Activated naive CD8-positive, alpha-beta T cell (primary cell): ENCODE data around the gene TUBGCP5.

Experiments
- H3K27ac Mint-ChIP-seq: one replicate; pipeline ENCODE4 v1.8.0; 2021; ENCODE audit warnings: mixed read lengths
- H3K27me3 Mint-ChIP-seq: one replicate; pipeline ENCODE4 v1.8.0; 2021; ENCODE audit warnings: mixed read lengths
- H3K36me3 Mint-ChIP-seq: one replicate; pipeline ENCODE4 v1.8.0; 2021; ENCODE audit warnings: mixed read lengths
- H3K4me1 Mint-ChIP-seq: one replicate; pipeline ENCODE4 v1.8.0; 2021; ENCODE audit warnings: low read depth, mixed read lengths
- H3K4me3 Mint-ChIP-seq: one replicate; pipeline ENCODE4 v1.8.0; 2021; ENCODE audit warnings: mild to moderate bottlenecking, mixed read lengths
- H3K9me3 Mint-ChIP-seq: one replicate; pipeline ENCODE4 v1.8.0; 2021; ENCODE audit warnings: low read depth, mixed read lengths

Gene TUBGCP5

GRCh38 chr15:22956257-22956977, 83.0 kb downstream of the TUBGCP5 start:
- no peaks in the 10 kb centered on the region for H3K4me1 Mint-ChIP-seq
- no peaks in the 10 kb centered on the region for H3K9me3 Mint-ChIP-seq
- H3K27ac Mint-ChIP-seq, result no peak overlapping the region
- H3K27me3 Mint-ChIP-seq, result no peaks in the 10 kb centered on the region
- H3K4me3 Mint-ChIP-seq, result no peak overlapping the region
- no peaks in the 10 kb centered on the region for H3K36me3 Mint-ChIP-seq

GRCh38 chr15:22955544-22956119, 83.7 kb downstream of the TUBGCP5 start:
- Mint-ChIP-seq H3K9me3 (no peaks in the 10 kb centered on the region), H3K4me3 (no peak overlapping the region), H3K27me3 (no peaks in the 10 kb centered on the region), H3K4me1 (no peaks in the 10 kb centered on the region), H3K36me3 (no peaks in the 10 kb centered on the region), H3K27ac (no peak overlapping the region)

GRCh38 chr15:22954798-22955543, 84.4 kb downstream of the TUBGCP5 start:
- Mint-ChIP-seq H3K4me3 (no peak overlapping the region), H3K4me1 (no peaks in the 10 kb centered on the region), H3K27ac (no peak overlapping the region), H3K9me3 (no peaks in the 10 kb centered on the region), H3K36me3 (no peaks in the 10 kb centered on the region), H3K27me3 (no peaks in the 10 kb centered on the region)

GRCh38 chr15:22954326-22954725, 85.0 kb downstream of the TUBGCP5 start:
- H3K27ac Mint-ChIP-seq, result no peak overlapping the region
- H3K4me3 Mint-ChIP-seq, result no peak overlapping the region
- no peaks in the 10 kb centered on the region for H3K4me1 Mint-ChIP-seq
- no peaks in the 10 kb centered on the region for H3K27me3 Mint-ChIP-seq
- no peaks in the 10 kb centered on the region for H3K9me3 Mint-ChIP-seq
- H3K36me3 Mint-ChIP-seq, result no peaks in the 10 kb centered on the region

- Mint-ChIP-seq H3K9me3 (no peaks in the 10 kb centered on the region), H3K4me1 (peaks cover 6% of the 10 kb centered on the region), H3K27ac (no peak overlapping the region), H3K27me3 (peaks cover 2% of the 10 kb centered on the region), H3K36me3 (no peaks in the 10 kb centered on the region), H3K4me3 (no peak overlapping the region)
These were observed 86.4 kb downstream of the TUBGCP5 start for GRCh38 chr15:22952796-22953579.

- no peak overlapping the region for H3K4me3 Mint-ChIP-seq
- H3K27ac Mint-ChIP-seq, result no peak overlapping the region
- H3K4me1 Mint-ChIP-seq, result peaks cover 6% of the 10 kb centered on the region
- H3K36me3 Mint-ChIP-seq, result no peaks in the 10 kb centered on the region
- no peaks in the 10 kb centered on the region for H3K9me3 Mint-ChIP-seq
- peaks cover 3% of the 10 kb centered on the region for H3K27me3 Mint-ChIP-seq
These were observed 87.7 kb downstream of the TUBGCP5 start for GRCh38 chr15:22951381-22952280.

- H3K27me3 Mint-ChIP-seq, result peaks cover 3% of the 10 kb centered on the region
- no peak overlapping the region for H3K4me3 Mint-ChIP-seq
- no peak overlapping the region for H3K27ac Mint-ChIP-seq
- H3K36me3 Mint-ChIP-seq, result no peaks in the 10 kb centered on the region
- H3K4me1 Mint-ChIP-seq, result peaks cover 6% of the 10 kb centered on the region
- H3K9me3 Mint-ChIP-seq, result no peaks in the 10 kb centered on the region
These were observed 88.4 kb downstream of the TUBGCP5 start for GRCh38 chr15:22951031-22951380.

GRCh38 chr15:22950256-22950990, 88.9 kb downstream of the TUBGCP5 start:
- H3K9me3 Mint-ChIP-seq, result no peaks in the 10 kb centered on the region
- H3K27me3 Mint-ChIP-seq, result peaks cover 3% of the 10 kb centered on the region
- H3K27ac Mint-ChIP-seq, result no peak overlapping the region
- peaks cover 6% of the 10 kb centered on the region for H3K4me1 Mint-ChIP-seq
- H3K4me3 Mint-ChIP-seq, result no peak overlapping the region
- no peaks in the 10 kb centered on the region for H3K36me3 Mint-ChIP-seq
